ENCODE measurements around the gene EFCAB5.
"Not testable (repeated sequence)": the region's sequence is repeated elsewhere in the genome, so short reads cannot be mapped to it uniquely, and the experiment has no call there.

The EFCAB5 gene

DNA sequence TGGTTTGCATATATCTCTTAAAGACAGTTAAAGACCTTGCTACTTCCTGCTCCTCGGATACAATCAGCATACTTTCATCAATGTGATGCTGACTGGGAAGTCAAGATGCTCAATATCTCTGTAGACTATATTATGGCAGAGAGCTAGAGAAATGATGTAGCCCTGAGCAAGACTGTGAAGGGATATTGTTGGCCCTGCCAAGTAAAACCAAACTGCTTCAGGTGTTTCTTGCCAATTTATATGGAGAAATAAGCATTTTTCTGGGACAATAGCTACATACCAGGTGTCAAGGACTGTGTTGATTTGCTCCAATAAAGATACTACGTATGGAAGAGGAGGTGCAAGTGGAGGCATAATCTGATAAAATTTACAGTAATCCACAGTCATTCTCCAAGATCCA lies 4.7 kb upstream of the EFCAB5 start:
- FAIRE-seq, result no peak

DNA sequence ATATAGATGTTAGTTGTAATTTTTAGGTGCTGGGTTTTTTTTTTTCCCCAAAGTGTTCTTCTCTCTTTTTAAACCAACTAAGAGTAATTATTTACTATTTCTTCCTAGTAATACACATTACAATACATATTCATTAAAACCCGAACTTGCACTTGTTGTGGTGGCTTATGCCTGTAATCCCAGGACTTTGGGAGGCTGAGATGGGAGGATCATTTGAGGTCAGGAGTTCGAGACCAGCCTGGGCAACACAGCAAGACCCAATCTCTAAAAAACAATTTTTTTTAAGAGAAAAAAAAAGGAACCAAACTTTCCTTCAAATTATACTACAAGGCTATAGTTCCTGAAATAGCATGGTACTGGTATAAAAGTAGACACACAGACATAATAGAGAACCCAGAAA lies 3.8 kb downstream of the EFCAB5 start:
- no peak for FAIRE-seq

DNA sequence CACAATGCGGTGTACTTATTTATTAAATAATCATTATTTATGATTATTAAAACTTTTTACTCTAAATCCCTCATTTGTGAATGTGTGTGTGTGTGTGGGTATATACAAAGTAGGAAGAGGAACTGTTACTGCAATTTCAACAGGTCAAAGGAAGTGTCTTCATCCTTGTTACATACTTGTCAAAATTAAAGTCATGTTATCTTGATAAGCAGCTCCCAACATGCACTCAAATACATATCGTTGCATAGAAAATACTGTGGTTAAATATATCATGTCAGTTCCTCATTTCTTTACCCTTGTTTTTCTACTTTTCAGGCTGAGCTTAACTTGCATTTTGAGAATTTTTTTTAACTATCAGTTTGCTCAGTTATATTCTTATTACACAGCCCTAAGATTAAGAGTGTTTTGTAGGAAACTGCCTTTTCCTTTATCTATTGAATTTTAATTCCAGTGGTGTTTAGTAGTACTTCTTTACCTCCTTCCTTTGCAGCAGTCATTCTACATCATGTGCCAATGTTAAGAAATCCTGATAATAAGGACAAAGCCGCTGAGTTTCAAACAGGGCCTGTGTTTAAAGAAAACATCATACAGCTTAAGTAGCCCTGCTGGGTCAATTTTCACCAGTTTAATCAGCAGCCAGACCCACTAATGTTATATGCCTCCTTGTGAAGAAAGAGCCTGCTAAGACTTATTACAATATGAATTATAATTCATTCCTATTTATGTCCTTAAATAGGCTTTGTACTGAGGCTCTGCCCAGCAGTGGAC lies 7.2 kb downstream of the EFCAB5 start:
- FAIRE-seq, result no peak

DNA sequence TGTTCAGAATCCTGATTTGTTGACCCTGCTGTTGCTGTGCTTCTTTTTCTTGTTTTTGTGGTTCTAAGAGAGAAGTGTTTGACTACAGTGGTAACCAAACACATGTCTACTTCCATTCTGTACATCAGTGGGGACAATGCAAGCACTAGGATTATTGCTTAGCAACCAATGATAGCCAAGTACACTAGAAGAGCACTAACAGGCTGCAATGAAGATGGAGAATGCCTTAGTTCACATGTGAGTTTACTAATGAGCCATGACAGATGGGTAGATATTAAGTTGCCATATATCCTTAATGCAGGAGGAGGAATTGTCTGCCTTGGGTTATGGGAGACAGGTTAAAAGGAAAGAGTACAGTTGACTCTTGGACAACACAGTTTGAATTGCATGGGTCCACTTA lies 8.3 kb downstream of the EFCAB5 start:
- FAIRE-seq, result no peak

DNA sequence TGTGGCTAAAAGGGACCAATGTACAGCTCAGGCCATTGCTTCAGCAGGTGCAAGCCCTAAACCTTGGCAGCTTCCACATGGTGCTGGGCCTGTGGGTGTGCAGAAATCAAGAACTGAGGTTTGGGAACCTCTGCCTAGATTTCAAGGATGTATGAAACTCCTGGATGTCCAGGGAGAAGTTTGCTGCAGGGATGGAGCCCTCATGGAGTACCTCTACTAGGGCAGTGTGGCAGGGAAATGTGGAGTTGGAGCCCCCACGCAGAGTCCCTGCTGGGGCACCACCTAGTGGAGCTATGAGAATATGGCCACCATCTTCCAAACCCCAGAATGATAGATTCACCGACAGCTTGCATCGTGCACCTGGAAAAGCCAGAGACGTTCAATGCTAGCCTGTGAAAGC lies 13.0 kb downstream of the EFCAB5 start:
- FAIRE-seq, result no peak

DNA sequence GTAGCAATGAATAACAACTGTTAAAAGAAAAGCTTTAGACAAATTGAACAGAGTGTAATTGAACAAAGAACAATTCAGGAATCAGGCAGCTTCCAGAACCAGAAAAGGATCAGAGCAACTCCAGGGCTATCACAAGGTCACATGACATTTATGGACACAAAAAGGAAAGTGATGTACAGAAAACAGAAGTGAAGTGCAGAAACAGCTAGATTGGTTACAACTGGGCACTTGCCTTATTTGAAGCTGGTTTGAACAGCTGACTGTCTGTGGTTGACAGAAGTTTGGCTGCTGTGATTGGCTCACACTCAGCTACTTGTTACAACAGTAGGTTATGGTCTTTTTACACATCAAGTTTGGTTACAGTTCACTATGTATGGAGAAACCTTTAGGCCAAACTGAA lies 14.8 kb downstream of the EFCAB5 start:
- FAIRE-seq, result no peak

DNA sequence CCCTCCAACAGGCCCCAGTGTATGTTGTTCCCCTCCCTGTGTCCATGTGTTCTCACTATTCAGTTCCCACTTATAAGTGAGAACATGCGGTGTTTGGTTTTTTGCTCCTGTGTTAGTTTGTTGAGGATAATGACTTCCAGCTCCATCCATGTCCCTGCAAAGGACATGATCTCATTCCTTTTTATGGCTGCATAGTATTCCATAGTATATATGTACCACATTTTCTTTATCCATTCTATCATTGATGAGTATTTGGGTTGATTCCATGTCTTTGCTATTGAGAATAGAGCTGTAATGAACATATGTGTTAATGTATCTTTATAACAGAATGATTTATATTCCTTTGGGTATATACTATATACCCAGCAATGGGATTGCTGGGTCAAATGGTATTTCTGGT lies 16.1 kb downstream of the EFCAB5 start:
- not testable (repeated sequence) for FAIRE-seq

DNA sequence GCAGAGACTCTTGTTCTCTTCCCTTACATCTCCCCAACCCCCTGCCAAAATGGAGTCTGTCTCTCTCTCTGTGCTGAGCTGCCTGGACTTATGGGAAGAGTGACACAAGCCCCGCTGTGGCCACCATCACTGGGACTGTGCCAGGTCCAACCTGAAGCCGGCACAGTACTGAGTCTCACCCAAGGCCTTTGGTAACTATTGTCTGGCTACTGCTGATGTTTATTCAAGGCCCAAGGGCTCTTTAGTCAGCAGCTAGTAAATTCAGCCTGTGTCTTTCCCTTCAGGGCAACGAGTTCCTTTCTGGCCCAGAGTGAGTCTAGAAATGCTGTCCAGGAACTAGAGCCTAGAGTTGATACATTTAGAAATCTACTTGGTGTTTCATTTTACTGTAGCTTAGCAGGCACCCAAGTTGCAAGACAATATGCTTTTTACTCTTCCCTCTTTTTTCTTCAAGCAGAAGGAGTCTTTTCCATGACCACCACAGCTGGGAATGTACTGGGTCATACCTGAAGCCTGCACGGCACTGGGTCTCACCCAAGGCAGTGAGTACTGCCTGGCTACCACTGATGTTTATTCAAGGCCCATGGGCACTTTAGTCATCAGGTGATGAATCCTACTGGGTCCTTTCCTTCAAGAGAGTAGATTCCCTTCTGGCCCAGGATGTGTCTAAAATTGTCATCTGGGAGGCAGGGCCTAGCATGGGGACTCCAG lies 17.7 kb downstream of the EFCAB5 start:
- FAIRE-seq, result no peak

DNA sequence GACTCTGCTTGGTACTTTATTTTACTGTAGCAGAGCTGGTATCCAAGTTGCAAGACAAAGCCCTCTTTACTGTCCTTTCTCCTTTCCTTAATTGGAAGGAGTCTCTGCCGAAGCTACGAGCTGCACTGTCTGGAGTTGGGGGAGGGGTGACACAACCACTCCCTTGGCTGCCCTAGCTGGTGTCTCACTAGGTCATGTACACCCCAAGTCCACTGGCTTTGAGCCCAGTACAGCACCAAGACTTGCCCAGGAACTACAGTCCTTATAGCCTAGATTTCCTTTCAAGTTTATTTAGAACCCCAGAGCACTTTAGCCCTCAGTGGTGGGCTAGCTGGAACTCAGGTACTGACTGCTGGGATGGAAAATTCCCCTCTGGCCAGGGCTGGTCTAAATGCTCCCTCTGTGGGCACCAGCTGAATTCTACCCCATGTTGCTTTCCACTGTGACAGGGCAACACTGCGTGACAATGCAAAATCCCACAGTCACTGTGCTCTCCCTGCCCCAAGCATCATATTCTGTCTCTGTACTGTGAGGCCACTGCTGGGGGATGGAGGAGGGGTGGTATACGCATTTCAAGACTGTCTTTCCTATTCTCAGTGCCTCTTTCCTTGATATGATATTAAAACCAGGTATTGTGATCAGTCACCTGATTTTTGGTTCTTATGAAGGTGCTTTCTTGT lies 18.4 kb downstream of the EFCAB5 start:
- FAIRE-seq, result no peak

DNA sequence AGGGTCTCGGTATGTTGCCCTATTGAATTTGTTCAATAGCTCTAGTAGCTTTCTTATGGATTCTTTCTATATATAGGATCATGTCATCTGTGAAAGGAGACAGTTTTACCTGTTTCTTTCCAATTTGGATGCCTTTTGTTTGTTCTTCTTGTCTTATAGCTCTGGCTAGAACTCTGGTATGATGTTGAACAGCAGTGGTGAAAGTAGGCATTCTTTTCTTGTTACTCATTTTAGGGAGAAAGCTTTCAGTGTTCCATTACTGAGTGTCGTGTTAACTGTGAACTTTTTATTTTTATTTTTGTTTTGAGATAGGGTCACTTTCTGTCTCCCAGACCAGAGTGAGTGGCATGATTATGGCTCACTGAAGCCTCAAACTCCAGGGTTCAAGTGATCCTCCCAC lies 21.2 kb downstream of the EFCAB5 start:
- no peak for FAIRE-seq

DNA sequence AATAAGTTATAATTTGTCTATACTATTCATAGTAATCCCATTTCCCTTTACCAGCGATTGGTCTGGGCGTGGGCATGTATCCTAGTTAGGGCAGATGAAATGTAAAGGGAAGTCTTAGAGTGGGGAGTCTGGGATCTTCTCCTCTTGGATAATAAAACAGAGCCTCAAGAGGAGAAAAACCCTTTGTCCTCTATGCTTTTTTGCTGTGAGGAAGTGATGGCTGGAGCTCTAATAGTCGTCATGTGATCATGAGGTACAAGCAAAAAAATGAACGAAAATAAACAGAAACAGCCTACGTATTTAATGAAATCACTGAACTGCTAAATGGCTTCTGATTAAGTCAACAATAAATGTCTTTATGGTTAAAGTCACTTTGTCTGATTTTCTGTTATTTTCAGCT lies 26.8 kb downstream of the EFCAB5 start:
- no peak for FAIRE-seq

DNA sequence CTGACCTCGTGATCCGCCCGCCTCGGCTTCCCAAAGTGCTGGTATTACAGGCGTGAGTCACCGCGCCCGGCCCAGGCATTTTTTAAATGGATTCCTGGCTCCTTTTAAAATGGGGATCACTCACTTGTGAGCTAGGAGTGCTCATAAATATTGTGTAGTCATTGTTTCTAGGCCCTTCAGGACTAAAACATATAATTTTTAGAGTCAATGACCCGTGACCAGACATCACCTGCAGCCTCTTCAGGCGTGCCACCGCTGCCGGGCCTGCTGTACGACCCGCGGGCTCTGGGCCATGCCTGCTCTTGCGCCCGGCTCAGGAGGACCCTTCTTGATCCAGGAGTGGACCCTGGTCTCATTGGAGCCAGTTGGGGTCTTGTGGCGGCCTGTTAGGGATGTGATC lies 30.8 kb downstream of the EFCAB5 start:
- no peak for FAIRE-seq

DNA sequence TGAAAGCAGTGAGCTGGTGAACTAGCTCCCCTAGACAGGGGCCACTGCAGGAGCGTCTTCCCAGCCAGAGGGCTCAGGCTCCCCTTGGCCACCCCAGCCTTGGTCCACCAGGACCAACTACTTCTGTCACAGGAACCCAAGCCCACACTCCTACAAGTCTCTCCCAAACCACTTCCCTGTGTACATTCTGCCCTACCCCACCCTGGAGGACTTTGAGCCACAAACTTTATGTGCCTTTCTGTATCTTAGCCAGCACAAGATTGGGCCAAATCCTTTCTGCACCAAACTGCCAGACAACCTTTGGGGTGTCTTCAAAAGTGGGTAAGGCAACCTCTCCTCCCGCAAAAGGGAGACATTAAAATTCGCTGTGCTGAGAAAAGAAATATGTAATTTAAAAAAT lies 31.6 kb downstream of the EFCAB5 start:
- no peak for FAIRE-seq

DNA sequence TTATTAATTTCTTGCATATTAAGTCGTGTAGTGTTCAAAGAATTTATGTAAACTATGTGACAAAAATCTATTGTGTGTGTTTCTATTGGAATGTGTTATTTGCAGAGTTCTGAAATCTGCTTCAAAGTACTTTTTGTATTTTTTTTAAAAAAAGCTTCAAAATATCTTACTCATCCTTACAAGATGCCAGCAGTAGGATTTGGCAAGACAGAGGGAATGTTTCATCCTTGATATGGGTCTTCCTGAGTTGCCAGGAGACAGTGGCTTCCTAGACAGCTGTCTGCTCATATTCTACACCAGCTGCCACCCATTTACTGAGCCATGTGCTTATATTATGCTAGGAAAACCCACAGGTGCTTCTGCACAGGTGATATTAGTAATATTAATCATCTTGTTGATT lies 36.4 kb downstream of the EFCAB5 start:
- FAIRE-seq, result no peak

DNA sequence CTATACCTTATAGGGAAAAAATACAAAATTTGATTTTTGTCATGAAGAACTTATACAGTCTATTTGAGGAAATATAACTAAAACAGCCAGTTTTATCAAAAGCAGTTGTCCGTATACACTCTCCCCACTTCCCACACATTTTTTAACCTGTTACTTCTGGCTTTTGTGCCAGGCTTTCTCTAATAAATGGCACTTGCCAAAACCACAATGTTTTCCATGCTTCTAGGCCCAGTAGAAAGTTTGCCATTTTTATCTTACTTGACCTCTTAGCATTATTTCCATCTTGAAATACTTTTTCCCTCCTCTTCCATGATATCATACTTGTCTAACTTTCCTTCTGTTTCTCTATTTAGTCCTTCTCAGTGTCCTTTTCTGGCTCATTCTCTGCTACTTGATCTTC lies 38.8 kb downstream of the EFCAB5 start:
- no peak for FAIRE-seq

DNA sequence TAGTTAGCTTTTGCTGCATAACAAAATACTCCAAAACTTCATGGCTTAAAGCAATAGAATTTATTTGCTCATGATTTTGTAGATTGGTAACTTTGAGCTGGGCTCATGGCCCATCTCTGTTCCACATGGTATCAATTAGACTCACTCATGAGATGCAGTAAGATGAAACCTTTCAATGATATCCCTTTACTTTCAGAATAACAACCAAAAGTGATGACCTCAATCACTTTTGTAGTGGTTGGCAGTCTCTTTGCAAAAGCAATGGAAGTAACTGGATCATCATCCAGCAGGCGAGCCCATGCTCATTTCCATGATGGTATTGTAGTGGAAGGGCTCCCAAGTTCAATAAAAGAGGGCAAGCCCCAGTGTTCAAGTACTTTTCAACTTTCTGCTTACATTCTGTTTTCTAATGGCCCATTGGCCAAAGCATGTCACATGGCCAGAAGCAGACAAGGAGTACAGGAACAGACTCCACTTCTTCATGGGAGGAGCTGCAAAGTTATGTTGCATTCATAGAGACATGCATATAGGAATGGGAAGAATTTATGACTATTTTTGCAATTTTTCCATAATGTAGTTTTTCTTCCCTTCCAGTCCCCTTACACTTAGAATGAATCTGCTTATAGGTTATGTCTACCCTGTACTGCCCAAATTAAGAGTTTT lies 41.7 kb downstream of the EFCAB5 start:
- FAIRE-seq, result no peak

DNA sequence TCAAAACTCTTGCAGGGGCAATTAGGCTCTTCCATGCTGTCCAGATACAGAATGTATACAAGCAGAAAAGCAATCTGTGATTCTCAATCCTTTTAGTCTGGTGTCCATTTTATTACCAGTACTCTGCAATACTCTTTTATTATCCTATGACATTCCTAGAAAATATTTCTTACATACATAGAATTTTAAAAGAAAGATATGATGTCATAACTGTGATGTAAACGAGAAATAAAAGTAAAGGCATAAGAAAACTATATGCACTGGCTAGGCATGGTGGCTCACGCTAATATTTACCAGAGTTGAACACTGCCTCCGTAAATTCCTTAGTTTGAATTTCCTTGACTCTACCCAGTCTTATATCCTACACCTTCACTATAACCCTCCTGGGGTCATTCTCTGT lies 55.0 kb downstream of the EFCAB5 start:
- FAIRE-seq, result no peak

DNA sequence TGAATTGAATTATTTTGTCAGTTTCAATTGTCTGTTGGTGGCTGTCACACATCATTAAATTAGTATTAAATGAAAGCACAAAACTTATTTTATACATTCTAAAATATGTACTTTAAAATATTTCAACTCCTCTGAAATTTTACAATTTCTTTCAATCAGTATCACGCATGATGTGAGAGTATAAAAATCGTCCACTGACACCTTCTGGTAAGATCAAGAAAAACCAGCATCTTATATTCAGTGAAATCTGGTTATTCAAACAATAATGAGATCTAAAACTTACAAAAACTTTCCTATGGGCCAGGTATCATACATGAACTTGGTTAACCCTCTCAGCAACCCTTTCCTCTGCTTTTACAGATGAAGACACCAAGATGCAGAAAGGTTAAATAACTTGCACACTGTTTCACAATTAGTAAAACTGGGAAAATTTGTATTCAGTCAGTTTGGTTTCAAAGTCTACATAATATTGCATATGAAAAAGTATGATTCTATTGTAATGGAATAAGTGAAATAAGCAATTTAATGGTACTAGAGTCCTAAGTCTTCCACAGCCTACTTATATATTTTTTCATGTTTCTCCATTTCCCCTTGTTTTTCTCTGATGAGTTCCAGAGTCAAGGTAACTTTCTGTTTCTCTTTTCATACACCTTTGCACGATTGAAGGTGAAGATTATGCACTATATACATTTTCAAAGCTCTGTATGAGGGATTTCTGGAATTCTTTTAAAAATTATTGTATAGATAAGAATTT lies 58.7 kb downstream of the EFCAB5 start:
- FAIRE-seq, result no peak

DNA sequence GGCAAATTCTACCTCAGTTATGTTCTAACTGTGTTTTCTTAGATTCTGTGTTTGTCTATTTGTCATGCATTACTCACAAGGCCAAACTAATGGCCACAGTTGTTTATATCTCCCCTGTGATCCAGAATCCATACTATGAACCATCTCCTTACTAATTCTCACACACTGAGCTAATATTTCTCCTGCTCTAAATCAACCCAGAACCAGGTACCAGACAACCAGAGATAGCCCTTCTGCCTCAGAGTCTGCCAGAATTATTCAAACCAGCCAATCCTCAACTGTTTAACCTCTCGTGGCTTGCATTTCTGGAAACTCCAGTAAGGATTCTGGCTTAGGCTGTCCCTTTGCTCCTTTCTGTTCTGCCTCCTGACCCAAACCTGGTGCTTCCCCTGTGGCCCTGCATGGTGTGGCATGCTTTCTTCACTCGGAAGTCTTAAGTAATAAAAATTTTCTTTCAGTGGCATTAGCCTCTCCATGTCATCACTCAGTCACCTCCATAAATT lies 59.4 kb downstream of the EFCAB5 start:
- FAIRE-seq, result no peak

DNA sequence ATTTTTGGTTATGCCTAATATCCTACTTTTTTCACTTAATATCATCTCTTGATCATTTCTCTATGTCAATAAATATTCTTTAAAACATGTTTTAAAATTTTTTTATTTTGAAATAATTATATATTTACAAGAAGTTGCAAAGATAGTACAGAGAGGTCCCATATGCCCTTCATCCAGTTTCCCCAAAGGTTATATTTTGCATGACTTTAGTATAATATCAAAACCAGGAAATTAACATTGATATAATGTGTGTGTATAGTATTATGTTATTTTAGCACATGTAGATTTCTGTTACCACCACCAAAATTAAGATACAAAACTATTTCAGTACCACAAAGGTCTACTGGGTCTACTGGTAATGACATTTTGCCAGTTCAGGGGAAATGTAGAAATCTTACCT lies 60.7 kb downstream of the EFCAB5 start:
- FAIRE-seq, result peak; percentile 31

DNA sequence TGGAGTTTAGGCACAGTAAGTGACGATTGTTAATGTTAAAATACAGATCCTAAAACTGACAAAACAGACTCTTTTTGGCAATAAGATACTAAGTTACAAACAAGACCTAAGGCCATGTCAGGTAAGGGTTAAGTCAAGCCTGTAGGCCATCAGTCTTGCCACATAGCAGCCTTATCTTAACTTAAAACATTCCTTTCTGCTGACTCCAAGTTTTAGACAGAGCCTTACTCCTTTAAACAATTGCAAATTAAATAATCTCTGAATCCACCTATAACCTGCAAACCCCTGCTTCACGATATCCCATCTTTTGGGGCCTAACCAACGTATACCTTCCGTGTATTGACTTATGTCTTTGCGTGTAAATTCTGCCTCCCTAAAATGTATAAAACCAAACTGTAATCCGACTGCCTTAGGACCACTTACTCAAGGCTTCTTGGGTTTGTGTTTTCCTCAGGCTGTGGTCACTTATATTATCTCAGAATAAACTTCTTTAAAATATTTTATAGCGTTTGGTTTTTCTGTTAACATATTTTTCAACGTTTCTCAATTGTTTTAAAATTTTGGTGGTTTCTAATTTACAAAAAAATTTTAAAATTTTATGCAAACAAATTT lies 64.4 kb downstream of the EFCAB5 start:
- no peak for FAIRE-seq

DNA sequence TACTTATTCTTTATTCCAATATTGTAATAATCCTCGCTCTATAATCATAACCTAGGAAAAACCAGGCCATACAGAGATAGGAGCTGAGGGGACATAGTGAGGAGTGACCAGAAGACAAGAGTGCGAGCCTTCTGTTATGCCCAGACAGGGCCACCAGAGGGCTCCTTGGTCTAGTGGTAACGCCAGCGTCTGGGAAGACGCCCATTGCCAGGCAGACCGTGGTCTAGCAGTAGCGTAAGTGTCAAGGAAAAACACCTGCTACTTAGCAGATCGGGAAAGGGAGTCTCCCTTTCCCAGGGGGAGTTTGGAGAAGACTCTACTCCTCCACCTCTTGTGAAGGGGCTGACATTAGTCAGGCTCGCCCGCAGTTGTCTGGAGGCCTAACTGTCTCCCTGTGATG lies 70.5 kb downstream of the EFCAB5 start:
- FAIRE-seq, result not testable (repeated sequence)

All from colon (tissue), 2 donors.